ENCODE data around the gene KIZ.

GRCh38 chr20:21157006-21157405 is 31.1 kb downstream of the KIZ start:
- TF ChIP-seq CTCF (conservative IDR thresholded peaks at IDR 0.05; ENCODE audit: low read depth, low read length) (no peak), EZH2 (IDR thresholded peaks at IDR 0.05; ENCODE audit: borderline replicate concordance, low read depth, low read length, poor library complexity, severe bottlenecking) (no peak)

Data from A673 (cell line).